Mammary epithelial cell (primary cell): ENCODE data around the gene SMTNL2.

Source experiments
- EZH2 ChIP-seq: IDR thresholded peaks from 2 replicates; pipeline ENCODE4 v1.6.1; 2012; ENCODE audit warnings: low read length, inconsistent platforms, borderline replicate concordance
- TF ChIP-seq, protein P1 (sequence below), 2 donors: IDR thresholded peaks in 1 of 2; conservative IDR thresholded peaks in 1 of 2; 2 replicates each; pipeline ENCODE4 v1.5.1; 2011 to 2012; ENCODE audit warnings: inconsistent platforms in 2 of 2, low read length in 2 of 2, mild to moderate bottlenecking in 2 of 2, control low read depth in 1 of 2, low read depth in 1 of 2; ENCODE audit not compliant: insufficient read depth in 1 of 2; ENCODE audit errors: extremely low read depth in 1 of 2

DNA sequence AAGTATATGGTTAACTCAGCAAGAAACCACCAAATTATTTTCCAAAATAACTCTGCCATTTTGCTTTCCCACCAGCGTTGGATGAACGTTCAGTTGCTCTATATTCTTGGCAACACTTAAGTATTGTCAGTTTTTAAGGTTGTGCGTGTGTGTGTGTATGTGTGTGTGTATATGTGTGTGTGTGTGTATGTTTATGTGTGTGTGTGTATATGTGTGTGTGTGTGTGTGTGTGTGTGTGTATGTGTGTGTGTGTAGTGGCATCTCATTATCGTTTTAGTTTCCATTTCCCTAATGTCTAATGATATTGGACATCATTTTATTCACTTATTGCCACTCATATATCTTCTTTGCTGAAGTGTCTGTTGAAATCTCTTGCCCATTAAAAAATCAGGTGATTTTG lies 11.2 kb upstream of the SMTNL2 start:
- TF ChIP-seq, protein P1, sequence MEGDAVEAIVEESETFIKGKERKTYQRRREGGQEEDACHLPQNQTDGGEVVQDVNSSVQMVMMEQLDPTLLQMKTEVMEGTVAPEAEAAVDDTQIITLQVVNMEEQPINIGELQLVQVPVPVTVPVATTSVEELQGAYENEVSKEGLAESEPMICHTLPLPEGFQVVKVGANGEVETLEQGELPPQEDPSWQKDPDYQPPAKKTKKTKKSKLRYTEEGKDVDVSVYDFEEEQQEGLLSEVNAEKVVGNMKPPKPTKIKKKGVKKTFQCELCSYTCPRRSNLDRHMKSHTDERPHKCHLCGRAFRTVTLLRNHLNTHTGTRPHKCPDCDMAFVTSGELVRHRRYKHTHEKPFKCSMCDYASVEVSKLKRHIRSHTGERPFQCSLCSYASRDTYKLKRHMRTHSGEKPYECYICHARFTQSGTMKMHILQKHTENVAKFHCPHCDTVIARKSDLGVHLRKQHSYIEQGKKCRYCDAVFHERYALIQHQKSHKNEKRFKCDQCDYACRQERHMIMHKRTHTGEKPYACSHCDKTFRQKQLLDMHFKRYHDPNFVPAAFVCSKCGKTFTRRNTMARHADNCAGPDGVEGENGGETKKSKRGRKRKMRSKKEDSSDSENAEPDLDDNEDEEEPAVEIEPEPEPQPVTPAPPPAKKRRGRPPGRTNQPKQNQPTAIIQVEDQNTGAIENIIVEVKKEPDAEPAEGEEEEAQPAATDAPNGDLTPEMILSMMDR (conservative IDR thresholded peaks at IDR 0.05 in 1 of 2, IDR thresholded peaks at IDR 0.05 in 1 of 2; ENCODE audit: extremely low read depth in 1 of 2, insufficient read depth in 1 of 2, low read depth in 1 of 2, low read length in 2 of 2), result no peak
- no peak for TF ChIP-seq EZH2
